GM21717 (cell line): Measurements from ENCODE around the gene MFSD6.
A peak's percentile ranks its signal among the peaks of the same experiment; 100 is the strongest.

Experiments used
- ATAC-seq: cut with Tn5 transposase; IDR thresholded peaks from one replicate; pipeline ENCODE4 v1.9.1; 2021; ENCODE audit warnings: mild to moderate bottlenecking, moderate library complexity; ENCODE audit not compliant: unreplicated experiment

Gene MFSD6

DNA sequence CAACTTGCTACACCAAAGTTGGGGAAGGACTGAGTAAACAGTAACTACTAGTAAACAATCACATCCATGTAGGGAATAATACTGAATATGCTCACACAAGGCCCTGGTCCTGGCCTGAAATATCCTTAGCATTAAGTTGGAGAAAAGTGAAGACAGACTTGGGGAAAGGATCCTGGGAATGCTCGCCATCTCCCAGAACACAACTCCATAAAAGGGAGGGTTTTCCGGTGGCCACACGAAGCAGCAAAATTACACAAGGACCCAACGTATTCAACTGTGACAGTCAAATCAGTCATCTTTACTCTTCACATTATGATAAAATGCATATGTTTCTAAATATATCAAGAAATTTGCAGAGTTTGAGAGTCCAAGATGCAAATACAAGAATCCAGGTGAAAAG lies 119.1 kb downstream of the MFSD6 start:
- no peak for ATAC-seq

DNA sequence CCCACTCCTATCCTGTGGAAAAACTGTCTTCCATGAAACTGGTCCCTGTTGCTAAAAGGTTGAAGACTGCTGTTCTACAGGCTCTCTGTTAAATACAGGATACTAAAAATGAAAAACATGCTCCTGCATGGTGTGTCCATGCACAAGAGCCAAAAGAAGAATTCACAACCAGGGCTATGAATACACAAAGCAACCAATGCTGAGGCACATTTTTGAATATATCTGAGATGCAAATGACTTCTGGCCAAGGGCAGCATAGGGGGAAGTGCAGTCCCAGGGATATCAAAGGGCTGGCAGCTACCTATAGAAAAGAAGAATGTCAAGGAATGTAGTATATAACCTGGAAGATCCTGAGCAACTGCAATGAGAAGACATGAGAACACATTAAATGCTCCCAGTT lies 119.8 kb downstream of the MFSD6 start:
- no peak for ATAC-seq

DNA sequence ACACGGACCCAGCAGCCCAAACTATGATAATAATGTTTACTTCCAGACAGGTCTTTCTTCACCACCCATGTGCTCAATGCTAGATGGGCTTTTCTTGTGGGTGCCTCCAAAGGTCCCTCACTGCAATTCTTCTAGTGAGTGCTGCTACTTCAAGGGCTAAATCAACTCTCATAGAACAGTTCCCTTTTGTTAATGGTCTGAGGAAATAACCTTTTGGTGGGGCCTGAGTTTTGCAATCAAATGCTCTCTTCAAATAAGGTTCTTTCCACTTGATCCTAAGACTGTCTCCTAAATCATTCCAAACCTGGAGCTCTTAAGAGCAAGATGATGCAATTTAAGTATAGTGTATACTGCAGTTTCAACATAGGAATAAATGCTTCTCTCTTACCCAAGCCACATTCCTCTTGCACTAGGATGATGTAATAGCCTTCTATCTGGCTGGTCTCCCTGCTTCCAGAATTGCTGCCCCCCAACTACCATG lies 120.4 kb downstream of the MFSD6 start:
- no peak for ATAC-seq

DNA sequence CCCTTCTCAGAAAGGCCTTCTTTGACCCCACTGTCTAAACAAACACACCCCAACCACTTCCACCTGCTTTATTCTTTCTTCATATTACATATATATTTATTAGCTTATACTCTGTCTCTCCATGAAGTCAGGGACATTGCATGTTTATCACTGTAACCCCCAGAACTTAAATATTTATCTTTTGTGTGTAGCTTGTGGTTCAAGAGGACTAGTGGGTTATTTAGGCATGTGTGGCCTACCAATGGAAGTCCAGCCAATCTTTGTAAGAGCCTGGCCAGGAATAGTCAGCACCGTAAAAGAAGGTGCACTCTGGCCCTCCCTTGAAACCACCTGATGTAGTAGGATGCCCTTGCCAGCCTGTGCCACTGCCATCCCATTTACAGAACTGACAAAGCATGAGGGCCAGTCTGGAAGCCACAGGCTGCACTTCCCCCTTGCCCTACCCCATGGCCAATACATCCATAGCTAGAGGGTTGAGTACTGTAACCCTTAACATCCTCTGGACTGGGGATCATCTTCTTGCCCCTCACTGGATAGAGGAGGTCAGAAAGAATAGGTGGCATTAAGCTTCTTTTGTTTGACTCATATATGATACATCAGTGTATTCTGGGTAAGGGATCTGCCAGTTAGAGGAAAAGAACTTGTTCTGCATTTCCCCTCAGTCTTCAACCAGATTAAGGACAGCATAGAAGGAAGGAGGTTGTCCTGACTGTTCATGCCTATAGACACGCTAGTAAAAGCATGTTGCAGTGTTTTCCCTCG lies 121.5 kb downstream of the MFSD6 start:
- ATAC-seq, result no peak

- ATAC-seq, result no peak
These were observed 122.2 kb downstream of the MFSD6 start for GRCh38 chr2:190530248-190530900.

DNA sequence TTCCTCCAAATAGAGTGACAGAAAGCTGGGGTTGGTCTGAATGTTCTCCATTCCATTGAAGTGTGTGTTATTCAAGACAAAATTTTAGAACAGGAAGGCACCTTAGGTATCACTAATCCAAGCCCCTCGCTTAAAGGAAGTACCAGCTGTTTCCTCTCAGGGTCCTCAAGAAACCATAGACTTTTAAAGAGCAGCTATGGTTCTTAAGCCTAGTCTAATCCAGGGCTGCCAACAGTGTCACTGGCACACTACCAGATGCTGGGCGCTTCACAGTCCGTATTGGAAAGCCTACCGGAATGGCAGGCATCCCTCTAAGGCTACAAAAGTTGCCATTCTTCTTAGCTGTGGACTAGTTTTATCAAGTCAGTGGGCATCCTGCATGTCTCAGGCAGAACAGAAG lies 124.4 kb downstream of the MFSD6 start:
- ATAC-seq, result no peak

DNA sequence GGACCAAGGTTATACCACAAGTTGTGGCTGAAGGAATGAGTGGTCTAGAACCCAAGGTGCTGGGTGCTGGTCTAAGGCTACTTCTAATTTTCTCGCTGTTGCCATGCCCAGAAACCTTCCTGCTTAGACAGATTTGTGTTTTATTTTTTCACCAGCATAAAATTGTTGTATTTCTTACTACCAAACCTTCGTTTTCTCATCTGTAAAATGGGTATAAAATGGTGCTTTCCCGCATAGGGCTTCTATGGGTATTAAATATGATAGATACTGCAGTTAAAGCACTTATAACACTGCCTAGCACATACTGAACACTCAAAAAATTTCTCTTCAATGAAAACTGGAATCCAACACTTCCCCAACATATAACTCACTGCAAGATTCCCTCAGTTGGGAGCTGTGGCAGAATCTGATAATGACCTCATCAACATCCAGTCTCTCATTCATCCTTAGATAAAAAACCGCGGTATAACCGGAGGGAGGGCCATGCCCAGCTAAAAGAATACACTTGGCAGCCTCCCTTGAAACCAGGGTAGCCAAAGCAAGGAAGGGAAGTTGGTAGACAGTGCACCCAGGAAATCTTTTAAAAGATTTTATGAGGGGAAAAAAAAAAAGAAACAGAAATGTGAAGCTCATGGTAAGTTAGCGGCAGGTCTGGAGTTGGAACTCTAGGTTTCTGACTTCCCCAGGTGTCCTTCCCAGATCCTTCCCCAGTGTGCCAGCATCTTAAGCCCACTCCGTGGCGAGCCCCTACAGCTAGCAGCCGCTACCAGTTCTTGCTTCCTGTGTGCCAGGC lies 125.2 kb downstream of the MFSD6 start:
- peak; percentile 34 for ATAC-seq

DNA sequence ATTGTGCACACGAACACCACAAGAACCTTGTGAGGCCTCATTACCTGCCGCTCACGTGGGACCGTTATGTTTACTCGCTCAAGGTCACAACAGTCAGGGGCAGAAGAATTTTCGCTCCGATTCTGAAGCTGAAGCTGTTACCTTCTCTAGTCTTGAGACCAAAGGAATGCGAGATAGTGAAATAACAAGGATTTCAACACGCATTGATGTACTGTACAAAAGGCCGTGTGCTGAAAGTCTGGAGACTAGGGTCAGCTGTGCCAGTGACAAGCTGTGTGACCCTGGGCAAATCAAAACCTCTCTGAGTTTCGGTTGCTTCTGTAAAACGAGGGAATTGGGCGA lies 125.8 kb downstream of the MFSD6 start:
- no peak for ATAC-seq

GRCh38 chr2:190534310-190535120 lies 126.4 kb downstream of the MFSD6 start, which contains the start of gene NEMP2:
Gene NEMP2 (minus strand): TSS chr2:190534722. CDS start chr2:190534655, 67 bp downstream.
- ATAC-seq, result peak; percentile 71

GRCh38 chr2:190535121-190535439 lies 126.9 kb downstream of the MFSD6 start:
- no peak for ATAC-seq

DNA sequence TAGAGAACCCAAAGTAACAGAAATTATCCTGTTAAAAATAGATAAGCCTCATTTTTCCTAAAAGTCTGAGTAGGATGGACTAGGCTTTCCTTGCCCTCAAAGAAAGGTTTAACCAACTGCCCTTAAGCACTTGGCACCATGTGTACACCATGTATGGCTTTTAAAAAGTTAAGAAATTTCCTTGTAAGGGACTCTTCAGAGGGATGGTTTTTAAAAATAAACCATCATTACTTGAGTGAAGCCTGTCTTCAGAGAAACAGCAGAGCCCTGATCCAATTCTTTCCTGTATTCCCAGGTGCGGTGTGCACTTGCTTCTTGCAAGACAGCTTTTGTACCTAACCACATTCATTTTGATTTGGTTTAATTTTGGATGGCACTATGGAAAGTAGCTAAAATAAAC lies 127.4 kb downstream of the MFSD6 start:
- no peak for ATAC-seq

GRCh38 chr2:190537765-190538164 lies 129.6 kb downstream of the MFSD6 start:
- ATAC-seq, result no peak

DNA sequence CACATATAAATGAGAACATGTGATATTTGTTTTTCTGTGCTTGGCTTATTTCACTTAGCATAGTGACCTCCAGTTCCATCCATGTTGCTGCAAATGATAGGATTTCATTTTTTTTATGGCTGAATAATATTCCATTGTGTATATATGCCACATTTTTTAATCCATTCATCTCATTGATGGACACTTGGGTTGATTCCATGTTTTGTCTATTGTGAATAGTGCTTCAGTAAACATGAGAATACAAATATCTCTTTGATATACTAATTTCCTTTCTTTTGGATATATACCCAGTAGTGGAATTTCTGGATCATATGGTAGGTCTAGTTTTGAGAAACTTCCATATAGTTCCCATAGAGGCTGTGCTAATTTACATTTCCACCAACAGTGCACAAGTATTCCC lies 130.0 kb downstream of the MFSD6 start:
- no peak for ATAC-seq

GRCh38 chr2:190540048-190540447 lies 131.9 kb downstream of the MFSD6 start:
- no peak for ATAC-seq

DNA sequence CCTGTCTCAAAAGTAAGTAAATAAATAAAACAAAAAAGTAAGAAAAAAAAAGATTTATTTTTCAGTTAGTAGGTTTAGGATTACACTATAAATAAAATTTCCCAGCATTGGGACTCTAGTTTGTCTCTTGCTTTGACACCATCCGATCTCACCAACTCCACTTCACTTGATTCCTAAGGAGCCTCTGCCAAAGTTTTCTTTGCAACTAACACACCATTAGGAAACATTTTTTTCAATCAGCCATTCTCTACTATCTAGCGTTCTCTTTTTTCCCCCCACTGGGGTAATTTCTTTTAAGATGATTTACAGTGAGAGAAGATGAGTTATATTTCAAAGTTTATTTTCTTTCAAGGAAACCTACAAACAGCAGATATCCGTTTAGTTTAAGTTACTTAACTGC lies 136.9 kb downstream of the MFSD6 start:
- ATAC-seq, result no peak

GRCh38 chr2:190545555-190546385 lies 137.6 kb downstream of the MFSD6 start:
- no peak for ATAC-seq

GRCh38 chr2:190546734-190547133 lies 138.6 kb downstream of the MFSD6 start:
- ATAC-seq, result no peak

GRCh38 chr2:190547886-190548285 lies 139.7 kb downstream of the MFSD6 start:
- ATAC-seq, result no peak

GRCh38 chr2:190550137-190550536 lies 142.0 kb downstream of the MFSD6 start:
- ATAC-seq, result no peak
